ENCODE data around the gene STYK1.

STYK1 gene

DNA sequence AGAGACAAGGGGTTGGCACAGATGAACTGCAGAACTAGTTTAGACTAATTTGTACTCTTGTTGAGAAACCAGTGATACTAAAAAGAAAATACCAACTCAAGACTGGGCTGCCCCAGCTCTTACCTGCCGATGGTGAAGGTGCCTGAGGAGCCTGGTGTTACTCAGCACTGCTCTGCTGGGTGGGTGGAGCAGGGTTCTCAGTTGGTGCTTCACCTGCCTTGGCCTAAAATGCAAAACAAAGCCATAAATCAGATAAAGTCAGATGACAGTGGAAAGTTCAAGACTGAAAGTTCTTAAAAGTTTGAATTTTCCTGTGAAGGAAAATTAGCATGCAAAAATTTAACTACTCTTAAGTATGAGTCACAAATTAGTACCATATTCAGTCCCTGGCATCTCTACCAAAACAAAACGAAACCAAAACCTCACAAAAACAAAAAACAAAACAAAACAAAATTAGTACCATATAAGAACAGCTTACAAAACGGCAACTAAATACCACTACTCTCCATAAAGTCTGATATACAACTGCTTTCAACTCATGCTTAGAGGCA lies 27.4 kb upstream of the STYK1 start:
- no peak overlapping the region for H3K27ac ChIP-seq (replicated peaks; ENCODE audit: low read length)
- H3K4me2 ChIP-seq (ENCODE audit: insufficient read depth, low read length, poor library complexity, severe bottlenecking): no peak overlapping the region
- H3K79me1 ChIP-seq (ENCODE audit: low read depth, low read length): peaks cover 2% of the 10 kb centered on the region
- H3K14ac ChIP-seq (ENCODE audit: low read length): no peak overlapping the region
- H2AK5ac ChIP-seq (ENCODE audit: low read depth, low read length): no peak overlapping the region
- H2BK12ac ChIP-seq (ENCODE audit: low read length): no peak overlapping the region
- H3K27me3 ChIP-seq (ENCODE audit: control insufficient read depth in 3 of 3, insufficient read depth in 3 of 3, low read depth in 1 of 3, low read length in 3 of 3): no peaks in the 10 kb centered on the region
- H3K4me1 ChIP-seq (ENCODE audit: control insufficient read depth in 2 of 2, insufficient read depth in 1 of 2, low read depth in 1 of 2, low read length in 2 of 2): no peaks in the 10 kb centered on the region
- H2BK120ac ChIP-seq (ENCODE audit: low read depth, low read length): no peak overlapping the region
- no peak overlapping the region for H4K91ac ChIP-seq (ENCODE audit: low read depth, low read length, poor library complexity)
- H3K4me3 ChIP-seq (ENCODE audit: low read length in 2 of 2): no peak overlapping the region
- no peak overlapping the region for H3K9ac ChIP-seq (ENCODE audit: low read depth, low read length, poor library complexity)
- H3K23ac ChIP-seq (ENCODE audit: low read depth, low read length, poor library complexity): no peak overlapping the region
- no peaks in the 10 kb centered on the region for H3K9me3 ChIP-seq (replicated peaks in 1 of 2; ENCODE audit: control insufficient read depth in 2 of 2, insufficient read depth in 1 of 2, low read depth in 1 of 2, low read length in 2 of 2)
- no peak overlapping the region for H3K18ac ChIP-seq (ENCODE audit: low read length)
- H4K8ac ChIP-seq (ENCODE audit: low read depth, low read length): no peak overlapping the region
- H3K36me3 ChIP-seq (replicated peaks in 1 of 2; ENCODE audit: control insufficient read depth in 2 of 2, insufficient read depth in 2 of 2, low read length in 2 of 2): peaks cover 25 to 85% of the 10 kb centered on the region in 2 donors
- H2AFZ ChIP-seq (ENCODE audit: low read length): no peak overlapping the region
- H3K4ac ChIP-seq (ENCODE audit: low read length): no peak overlapping the region
- 100% methylated on average over 1 of the region's 3 CpGs; no CpG with 5 or more reads in 1 of the 2 donors for WGBS, 2 donors (ENCODE audit: extremely low coverage in 2 of 2, insufficient read length in 2 of 2, insufficient replicate concordance in 1 of 2)
- H2BK5ac ChIP-seq (ENCODE audit: low read length): no peak overlapping the region
- no peak overlapping the region for H2BK15ac ChIP-seq (ENCODE audit: low read length)
- no peak for DNase-seq (ENCODE audit: low spot score)

GRCh38 chr12:10700581-10700980 lies 26.7 kb upstream of the STYK1 start:
- H3K79me1 ChIP-seq (ENCODE audit: low read depth, low read length): peaks cover 2% of the 10 kb centered on the region
- no peak overlapping the region for H2AFZ ChIP-seq (ENCODE audit: low read length)
- no peak overlapping the region for H2BK12ac ChIP-seq (ENCODE audit: low read length)
- H3K4me1 ChIP-seq (ENCODE audit: control insufficient read depth in 2 of 2, insufficient read depth in 1 of 2, low read depth in 1 of 2, low read length in 2 of 2): no peaks in the 10 kb centered on the region
- no peaks in the 10 kb centered on the region for H3K9me3 ChIP-seq (replicated peaks in 1 of 2; ENCODE audit: control insufficient read depth in 2 of 2, insufficient read depth in 1 of 2, low read depth in 1 of 2, low read length in 2 of 2)
- peaks cover 20 to 83% of the 10 kb centered on the region in 2 donors for H3K36me3 ChIP-seq (replicated peaks in 1 of 2; ENCODE audit: control insufficient read depth in 2 of 2, insufficient read depth in 2 of 2, low read length in 2 of 2)
- no CpG with 5 or more reads among the region's 3 CpGs for WGBS, 2 donors (ENCODE audit: extremely low coverage in 2 of 2, insufficient read length in 2 of 2, insufficient replicate concordance in 1 of 2)
- no peak overlapping the region for H3K4ac ChIP-seq (ENCODE audit: low read length)
- H2BK15ac ChIP-seq (ENCODE audit: low read length): no peak overlapping the region
- H3K27me3 ChIP-seq (ENCODE audit: control insufficient read depth in 3 of 3, insufficient read depth in 3 of 3, low read depth in 1 of 3, low read length in 3 of 3): no peaks in the 10 kb centered on the region
- no peak overlapping the region for H3K23ac ChIP-seq (ENCODE audit: low read depth, low read length, poor library complexity)
- H4K91ac ChIP-seq (ENCODE audit: low read depth, low read length, poor library complexity): no peak overlapping the region
- no peak overlapping the region for H3K9ac ChIP-seq (ENCODE audit: low read depth, low read length, poor library complexity)
- no peak overlapping the region for H2BK5ac ChIP-seq (ENCODE audit: low read length)
- DNase-seq (ENCODE audit: low spot score): no peak
- H3K4me3 ChIP-seq (ENCODE audit: low read length in 2 of 2): no peak overlapping the region
- no peak overlapping the region for H4K8ac ChIP-seq (ENCODE audit: low read depth, low read length)
- H2BK120ac ChIP-seq (ENCODE audit: low read depth, low read length): no peak overlapping the region
- H3K4me2 ChIP-seq (ENCODE audit: insufficient read depth, low read length, poor library complexity, severe bottlenecking): no peak overlapping the region
- no peak overlapping the region for H3K14ac ChIP-seq (ENCODE audit: low read length)
- no peak overlapping the region for H2AK5ac ChIP-seq (ENCODE audit: low read depth, low read length)
- H3K27ac ChIP-seq (replicated peaks; ENCODE audit: low read length): no peak overlapping the region
- no peak overlapping the region for H3K18ac ChIP-seq (ENCODE audit: low read length)

GRCh38 chr12:10697862-10698261 lies 24.0 kb upstream of the STYK1 start:
- no peak overlapping the region for H4K8ac ChIP-seq (ENCODE audit: low read depth, low read length)
- H3K23ac ChIP-seq (ENCODE audit: low read depth, low read length, poor library complexity): no peak overlapping the region
- no peaks in the 10 kb centered on the region for H3K27me3 ChIP-seq (ENCODE audit: control insufficient read depth in 3 of 3, insufficient read depth in 3 of 3, low read depth in 1 of 3, low read length in 3 of 3)
- H2BK12ac ChIP-seq (ENCODE audit: low read length): no peak overlapping the region
- H3K4me1 ChIP-seq (ENCODE audit: control insufficient read depth in 2 of 2, insufficient read depth in 1 of 2, low read depth in 1 of 2, low read length in 2 of 2): no peaks in the 10 kb centered on the region
- no peak overlapping the region for H2BK15ac ChIP-seq (ENCODE audit: low read length)
- H3K18ac ChIP-seq (ENCODE audit: low read length): no peak overlapping the region
- H2BK5ac ChIP-seq (ENCODE audit: low read length): no peak overlapping the region
- peaks cover 13 to 63% of the 10 kb centered on the region in 2 donors for H3K36me3 ChIP-seq (replicated peaks in 1 of 2; ENCODE audit: control insufficient read depth in 2 of 2, insufficient read depth in 2 of 2, low read length in 2 of 2)
- H3K4me2 ChIP-seq (ENCODE audit: insufficient read depth, low read length, poor library complexity, severe bottlenecking): no peak overlapping the region
- no peak overlapping the region for H2BK120ac ChIP-seq (ENCODE audit: low read depth, low read length)
- H3K14ac ChIP-seq (ENCODE audit: low read length): no peak overlapping the region
- no peak for DNase-seq (ENCODE audit: low spot score)
- H3K79me1 ChIP-seq (ENCODE audit: low read depth, low read length): peaks cover 2% of the 10 kb centered on the region
- H4K91ac ChIP-seq (ENCODE audit: low read depth, low read length, poor library complexity): no peak overlapping the region
- H2AFZ ChIP-seq (ENCODE audit: low read length): no peak overlapping the region
- H3K4me3 ChIP-seq (ENCODE audit: low read length in 2 of 2): no peak overlapping the region
- H3K9me3 ChIP-seq (replicated peaks in 1 of 2; ENCODE audit: control insufficient read depth in 2 of 2, insufficient read depth in 1 of 2, low read depth in 1 of 2, low read length in 2 of 2): no peaks in the 10 kb centered on the region
- H3K4ac ChIP-seq (ENCODE audit: low read length): no peak overlapping the region
- WGBS, 2 donors (ENCODE audit: extremely low coverage in 2 of 2, insufficient read length in 2 of 2, insufficient replicate concordance in 1 of 2): no CpG with 5 or more reads among the region's 1 CpG
- H3K27ac ChIP-seq (replicated peaks; ENCODE audit: low read length): no peak overlapping the region
- H2AK5ac ChIP-seq (ENCODE audit: low read depth, low read length): no peak overlapping the region
- H3K9ac ChIP-seq (ENCODE audit: low read depth, low read length, poor library complexity): no peak overlapping the region

DNA sequence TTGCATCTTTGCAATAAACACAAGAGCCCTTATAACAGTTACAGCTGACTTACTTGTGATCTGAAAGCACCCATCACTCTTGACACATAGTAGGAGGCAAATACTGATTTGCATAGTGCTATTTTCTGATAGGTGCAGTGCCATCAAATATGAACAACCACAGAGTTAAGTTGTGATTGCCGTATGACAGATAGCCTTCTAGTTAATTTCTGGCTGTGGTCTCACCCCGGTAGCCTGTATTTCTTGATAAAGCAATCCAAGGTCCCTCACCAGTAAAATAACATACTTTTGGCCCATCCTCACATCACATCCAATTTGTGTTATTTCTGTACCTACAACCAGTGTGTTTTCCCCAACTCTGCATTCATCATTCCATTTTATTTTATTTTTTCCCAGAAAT lies 23.3 kb upstream of the STYK1 start:
- Histone ChIP-seq H3K27me3 (ENCODE audit: control insufficient read depth in 3 of 3, insufficient read depth in 3 of 3, low read depth in 1 of 3, low read length in 3 of 3) (no peaks in the 10 kb centered on the region), H2BK5ac (ENCODE audit: low read length) (no peak overlapping the region), H3K4me1 (ENCODE audit: control insufficient read depth in 2 of 2, insufficient read depth in 1 of 2, low read depth in 1 of 2, low read length in 2 of 2) (no peaks in the 10 kb centered on the region), H3K18ac (ENCODE audit: low read length) (no peak overlapping the region), H3K4me2 (ENCODE audit: insufficient read depth, low read length, poor library complexity, severe bottlenecking) (no peak overlapping the region), H2AK5ac (ENCODE audit: low read depth, low read length) (no peak overlapping the region), H4K91ac (ENCODE audit: low read depth, low read length, poor library complexity) (no peak overlapping the region), H3K79me1 (ENCODE audit: low read depth, low read length) (peaks cover 2% of the 10 kb centered on the region), H4K8ac (ENCODE audit: low read depth, low read length) (no peak overlapping the region), H3K23ac (ENCODE audit: low read depth, low read length, poor library complexity) (no peak overlapping the region), H3K36me3 (replicated peaks in 1 of 2; ENCODE audit: control insufficient read depth in 2 of 2, insufficient read depth in 2 of 2, low read length in 2 of 2) (peaks cover 13 to 56% of the 10 kb centered on the region in 2 donors), H3K4me3 (ENCODE audit: low read length in 2 of 2) (no peak overlapping the region), H2BK12ac (ENCODE audit: low read length) (no peak overlapping the region), H2AFZ (ENCODE audit: low read length) (no peak overlapping the region), H3K14ac (ENCODE audit: low read length) (no peak overlapping the region), H3K9ac (ENCODE audit: low read depth, low read length, poor library complexity) (no peak overlapping the region), H3K4ac (ENCODE audit: low read length) (no peak overlapping the region), H2BK120ac (ENCODE audit: low read depth, low read length) (no peak overlapping the region), H2BK15ac (ENCODE audit: low read length) (no peak overlapping the region), H3K27ac (replicated peaks; ENCODE audit: low read length) (no peak overlapping the region), H3K9me3 (replicated peaks in 1 of 2; ENCODE audit: control insufficient read depth in 2 of 2, insufficient read depth in 1 of 2, low read depth in 1 of 2, low read length in 2 of 2) (no peaks in the 10 kb centered on the region)
- no CpG with 5 or more reads among the region's 2 CpGs for WGBS, 2 donors (ENCODE audit: extremely low coverage in 2 of 2, insufficient read length in 2 of 2, insufficient replicate concordance in 1 of 2)
- DNase-seq (ENCODE audit: low spot score): no peak
